Coronary artery (tissue), 2 donors: Measurements from ENCODE around the gene LAMA3.
A peak's percentile ranks its signal among the peaks of the same experiment; 100 is the strongest.

Experiments used
- DNase-seq: peaks from one replicate; pipeline ENCODE4 v3.0.0-alpha.2; 2017; ENCODE audit warnings: low spot score
- H3K27ac ChIP-seq, 2 donors: fragments of 200-600 bp; sonication (generic); one replicate each; pipeline ENCODE4 v1.5.1; 2016 to 2019
- H3K4me3 ChIP-seq: fragments of 200-600 bp; sonication (generic); 2 replicates; pipeline ENCODE4 v1.5.1; 2016; ENCODE audit warnings: mild to moderate bottlenecking, moderate library complexity
- TF ChIP-seq, protein P1 (sequence below): fragments of 200-600 bp; sonication (generic); IDR thresholded peaks from one replicate; pipeline ENCODE4 v1.5.1; 2019; ENCODE audit warnings: antibody characterized with exemption

Gene LAMA3

DNA sequence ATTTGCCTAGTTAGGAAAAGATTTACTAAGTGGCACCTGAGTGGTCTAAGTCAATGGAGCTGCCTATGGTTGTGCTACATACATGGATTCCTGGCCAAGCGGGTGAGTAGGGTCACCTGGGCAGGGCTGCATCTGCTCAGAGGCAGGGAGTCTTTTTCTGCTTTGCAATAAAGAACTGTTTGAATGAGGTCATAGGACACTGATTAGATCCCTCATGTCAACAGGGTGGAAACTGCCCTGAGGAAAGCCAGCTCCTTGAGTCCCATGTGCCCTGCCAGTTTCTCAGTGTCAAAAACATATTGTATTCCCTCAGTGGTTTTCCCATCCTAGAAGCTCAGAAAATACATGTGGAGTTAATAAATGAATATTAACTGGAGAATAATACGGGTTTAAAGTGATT, 4.6 kb downstream of the LAMA3 start:
- H3K4me3 ChIP-seq = no peak overlapping the region
- DNase-seq = no peak
- TF ChIP-seq, protein P1, sequence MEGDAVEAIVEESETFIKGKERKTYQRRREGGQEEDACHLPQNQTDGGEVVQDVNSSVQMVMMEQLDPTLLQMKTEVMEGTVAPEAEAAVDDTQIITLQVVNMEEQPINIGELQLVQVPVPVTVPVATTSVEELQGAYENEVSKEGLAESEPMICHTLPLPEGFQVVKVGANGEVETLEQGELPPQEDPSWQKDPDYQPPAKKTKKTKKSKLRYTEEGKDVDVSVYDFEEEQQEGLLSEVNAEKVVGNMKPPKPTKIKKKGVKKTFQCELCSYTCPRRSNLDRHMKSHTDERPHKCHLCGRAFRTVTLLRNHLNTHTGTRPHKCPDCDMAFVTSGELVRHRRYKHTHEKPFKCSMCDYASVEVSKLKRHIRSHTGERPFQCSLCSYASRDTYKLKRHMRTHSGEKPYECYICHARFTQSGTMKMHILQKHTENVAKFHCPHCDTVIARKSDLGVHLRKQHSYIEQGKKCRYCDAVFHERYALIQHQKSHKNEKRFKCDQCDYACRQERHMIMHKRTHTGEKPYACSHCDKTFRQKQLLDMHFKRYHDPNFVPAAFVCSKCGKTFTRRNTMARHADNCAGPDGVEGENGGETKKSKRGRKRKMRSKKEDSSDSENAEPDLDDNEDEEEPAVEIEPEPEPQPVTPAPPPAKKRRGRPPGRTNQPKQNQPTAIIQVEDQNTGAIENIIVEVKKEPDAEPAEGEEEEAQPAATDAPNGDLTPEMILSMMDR = no peak
- H3K27ac ChIP-seq = no peak overlapping the region

DNA sequence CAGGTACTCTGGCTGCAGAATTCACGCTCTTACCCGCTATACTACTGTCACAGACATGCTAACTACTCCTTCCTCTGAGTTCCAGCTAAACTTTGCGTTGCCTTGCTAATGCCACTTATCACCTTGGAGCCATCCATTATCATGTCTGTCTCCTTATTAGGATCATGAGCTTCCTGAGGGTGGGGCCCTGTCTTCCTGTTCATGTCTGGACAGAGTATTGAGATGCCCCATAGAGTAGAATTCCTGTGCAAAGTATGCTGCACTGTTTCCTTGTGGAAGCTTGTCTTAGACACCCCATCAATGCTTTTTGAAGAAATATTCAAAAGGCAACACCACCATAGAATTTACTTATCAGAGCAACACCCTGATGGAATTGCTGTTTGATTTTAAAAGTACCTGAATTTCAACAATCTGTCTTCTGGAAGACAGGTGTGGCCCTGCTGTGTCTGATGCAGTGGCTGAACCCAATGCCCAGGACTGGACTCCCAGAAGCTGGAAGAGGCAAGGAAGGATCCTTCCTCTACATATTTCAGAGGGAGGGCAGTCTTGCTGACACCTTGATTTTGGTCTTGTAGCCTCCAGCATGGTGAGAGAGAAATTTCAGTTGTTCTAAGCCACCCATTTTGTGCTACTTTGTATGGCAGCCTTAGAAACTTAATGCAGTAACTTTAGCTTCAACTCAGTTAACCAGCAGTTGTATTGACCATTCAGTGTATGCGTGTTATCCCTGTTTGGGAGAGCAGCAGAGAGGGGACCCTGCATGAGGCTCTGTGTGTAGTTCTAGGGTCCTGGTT, 5.6 kb downstream of the LAMA3 start:
- DNase-seq = peak; percentile 22
- TF ChIP-seq, protein P1 = no peak
- H3K4me3 ChIP-seq = no peak overlapping the region
- no peak overlapping the region for H3K27ac ChIP-seq

DNA sequence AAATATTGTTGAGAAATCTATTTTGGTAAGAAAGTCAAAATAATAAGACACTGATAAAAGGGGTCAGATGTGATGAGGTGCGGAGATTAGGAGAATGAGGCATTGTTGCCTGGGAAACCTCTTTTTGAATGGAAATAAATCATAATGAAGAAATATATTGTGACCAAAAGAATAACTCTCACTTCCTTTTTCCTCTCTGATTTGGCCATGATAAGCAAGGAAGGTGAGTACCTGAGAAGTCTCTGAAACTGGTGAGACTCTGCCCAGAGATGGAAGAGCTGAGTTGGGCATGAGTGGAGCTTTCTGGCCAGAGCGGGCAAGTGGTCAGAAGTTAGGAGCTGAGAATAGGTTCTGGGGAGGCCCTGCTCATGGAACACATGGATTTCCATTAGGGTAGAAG, 11.8 kb downstream of the LAMA3 start:
- DNase-seq = no peak
- Histone ChIP-seq H3K27ac (no peak overlapping the region), H3K4me3 (no peak overlapping the region)
- TF ChIP-seq, protein P1 = no peak

DNA sequence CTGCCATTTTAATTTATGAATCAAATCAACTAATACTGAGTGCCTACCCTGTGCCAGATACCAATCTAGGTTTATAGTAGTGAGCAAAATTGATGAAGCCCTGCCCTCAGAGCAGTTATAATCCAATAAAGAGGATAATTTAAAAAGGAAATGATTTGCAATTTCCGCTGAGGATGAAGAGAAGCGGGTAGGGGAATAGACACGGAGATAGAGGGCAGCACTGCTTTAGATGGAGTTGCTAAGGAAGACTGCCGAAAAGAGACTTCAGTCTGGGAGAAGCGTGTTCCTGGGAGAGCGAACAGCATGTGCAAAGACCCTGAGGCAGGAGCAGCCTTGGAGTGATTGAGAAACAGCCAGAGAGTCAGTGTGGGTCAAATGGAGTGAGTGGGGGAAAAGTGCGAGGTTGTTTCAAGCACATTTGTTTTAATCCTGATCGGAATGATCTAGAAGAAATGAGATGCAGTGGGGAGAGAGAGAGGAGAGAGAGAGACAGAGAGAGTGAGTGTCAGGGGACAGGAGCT, 12.4 kb downstream of the LAMA3 start:
- TF ChIP-seq, protein P1 = no peak
- H3K4me3 ChIP-seq = no peak overlapping the region

DNA sequence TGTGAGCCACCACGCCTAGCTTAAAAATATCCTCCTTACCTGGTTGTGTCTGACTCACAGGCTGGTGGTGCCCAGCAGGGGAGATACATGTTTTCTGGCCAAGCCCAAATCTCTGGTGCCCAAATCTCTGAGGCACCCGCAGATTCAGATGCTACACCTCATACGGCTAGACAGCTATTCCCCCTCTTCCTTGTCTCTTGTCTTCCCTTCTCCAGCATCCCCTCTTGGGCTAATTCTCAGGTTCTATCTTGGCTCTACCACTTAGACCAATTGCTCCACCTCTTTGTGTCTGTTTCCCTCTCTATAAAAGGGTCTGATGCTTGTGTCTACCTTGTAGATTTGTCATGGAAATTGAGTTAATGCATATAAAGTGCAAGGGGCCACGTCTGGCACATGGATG, 13.4 kb downstream of the LAMA3 start:
- TF ChIP-seq, protein P1 = no peak
- DNase-seq = peak; percentile 33

More for the DNA sequence above, 12.4 kb downstream of the LAMA3 start:
- DNase-seq = no peak
- no peak overlapping the region for H3K27ac ChIP-seq

DNA sequence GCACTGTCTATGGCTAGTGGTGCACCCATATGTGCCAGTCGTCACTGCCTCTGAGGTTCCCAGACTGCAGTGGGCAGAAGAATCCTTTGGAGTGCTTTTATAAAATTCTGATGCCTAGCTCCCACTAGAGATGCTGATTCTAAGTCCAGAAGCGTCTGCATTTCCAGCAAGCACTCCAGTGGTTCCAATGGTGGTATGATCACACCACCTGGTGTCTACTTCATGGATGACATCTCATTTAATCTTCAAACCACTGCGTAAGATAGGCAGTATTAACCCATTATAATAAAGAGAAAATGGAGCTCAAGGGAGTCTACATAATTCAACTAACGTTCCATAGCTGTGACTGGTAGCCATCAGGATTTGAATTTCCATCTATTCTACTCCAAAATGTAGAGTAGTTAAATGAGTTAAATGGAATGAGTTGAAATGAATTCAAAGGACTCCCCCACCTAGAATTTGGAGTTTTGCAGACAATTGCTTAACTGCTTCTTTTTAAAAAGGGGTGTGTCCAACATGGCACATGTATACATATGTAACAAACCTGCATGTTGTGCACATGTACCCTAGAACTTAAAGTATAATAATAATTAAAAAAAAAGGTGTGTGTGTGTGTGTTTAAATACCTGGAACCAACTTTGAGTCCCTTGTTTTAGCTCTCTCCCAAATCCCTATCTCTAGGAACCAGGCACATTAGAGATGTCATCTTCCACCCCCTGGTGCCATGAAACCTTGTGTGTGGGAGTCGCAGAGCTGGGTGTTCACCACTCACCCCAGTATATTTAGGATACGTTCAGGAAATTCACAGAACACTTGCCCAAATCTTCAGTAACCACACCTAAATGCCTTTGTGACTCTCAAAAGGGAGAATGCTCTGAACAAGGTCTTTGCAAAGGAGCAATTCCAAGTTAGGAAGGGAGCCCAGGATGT, 14.1 kb downstream of the LAMA3 start:
- Histone ChIP-seq H3K27ac (peak overlapping the region in 1 of 2 donors; percentile 6), H3K4me3 (no peak overlapping the region)
- TF ChIP-seq, protein P1 = no peak
- peak; percentile 33 for DNase-seq

More for the DNA sequence above, 13.4 kb downstream of the LAMA3 start:
- Histone ChIP-seq H3K27ac (no peak overlapping the region), H3K4me3 (no peak overlapping the region)
